ENCODE results near the gene ZBTB7C. TPM values are rescaled to one million over a fixed set of nuclear protein-coding genes. Genes with fewer than 3 reads are reported as not detected.

ZBTB7C gene
- total and polyA plus RNA-seq, 5 donors from 2014 or later: not detected

DNA sequence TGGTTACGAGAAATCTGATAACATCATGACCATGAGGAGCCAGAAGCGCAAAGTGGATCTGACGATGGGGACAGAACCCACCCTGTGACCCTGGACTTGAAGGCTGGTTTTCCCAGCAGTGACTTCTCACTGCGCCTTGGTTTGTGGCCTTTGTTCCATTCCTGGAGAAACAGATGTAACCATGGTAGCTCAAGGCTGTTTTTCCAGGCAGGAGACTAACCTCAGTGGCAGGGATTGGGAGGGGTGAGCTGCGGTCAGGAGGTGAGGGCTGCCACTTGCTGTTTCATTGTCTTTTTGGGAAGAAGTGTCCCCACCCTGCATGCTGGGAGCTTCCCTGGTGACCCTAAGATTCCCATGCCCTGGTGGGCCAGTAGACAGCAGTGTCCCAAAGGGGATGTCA is 362.3 kb downstream of the ZBTB7C start:
- Mint-ChIP-seq H3K27me3 (peaks cover 10% of the 10 kb centered on the region), H3K36me3 (no peaks in the 10 kb centered on the region), H3K27ac (no peak overlapping the region), H3K4me1 (no peaks in the 10 kb centered on the region), H3K9me3 (peaks cover 0 to 7% (median 0%) of the 10 kb centered on the region in 7 donors), H3K4me3 (no peak overlapping the region)
- H3K36me3 ChIP-seq (ENCODE audit: control insufficient read depth, insufficient read depth, low read length): no peaks in the 10 kb centered on the region
- no peak overlapping the region for H3K4me3 ChIP-seq (ENCODE audit: low read depth, low read length)
- ATAC-seq (ENCODE audit: low read depth in 2 of 2) (no peak), DNase-seq (no peak)
- no peak overlapping the region for H3K27ac ChIP-seq (ENCODE audit: insufficient read depth, low read length, poor library complexity, severe bottlenecking)
- H3K27me3 ChIP-seq (ENCODE audit: control insufficient read depth, insufficient read depth, low read length): no peaks in the 10 kb centered on the region
- H3K4me1 ChIP-seq (ENCODE audit: control insufficient read depth, insufficient read depth, low read length, poor library complexity, severe bottlenecking): no peaks in the 10 kb centered on the region
- no peaks in the 10 kb centered on the region for H3K9me3 ChIP-seq (ENCODE audit: control insufficient read depth in 2 of 2, low read length in 2 of 2)

DNA sequence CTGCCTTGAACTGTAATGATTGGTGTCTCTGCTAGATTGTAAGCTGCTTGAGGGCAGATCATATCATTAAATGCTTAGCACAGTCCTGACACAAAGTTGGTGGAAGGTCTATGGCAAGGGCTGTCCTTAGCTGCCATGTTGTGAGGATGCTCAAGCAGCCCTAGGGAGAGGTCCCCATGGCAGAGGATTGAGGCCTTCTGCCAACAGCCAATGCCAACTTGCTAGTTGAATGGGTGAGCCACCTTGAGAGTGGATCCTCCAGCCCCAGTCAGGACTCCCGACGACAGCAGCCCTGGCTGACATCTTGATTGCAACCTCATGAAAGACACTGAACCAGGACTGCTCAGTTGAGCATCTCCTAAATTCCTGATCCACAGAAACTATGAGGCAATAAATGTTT is 363.4 kb downstream of the ZBTB7C start:
- no peaks in the 10 kb centered on the region for H3K36me3 ChIP-seq (ENCODE audit: control insufficient read depth, insufficient read depth, low read length)
- H3K4me3 Mint-ChIP-seq: no peak overlapping the region
- H3K27ac Mint-ChIP-seq: no peak overlapping the region
- H3K9me3 Mint-ChIP-seq: peaks cover 0 to 7% (median 0%) of the 10 kb centered on the region in 7 donors
- ATAC-seq (ENCODE audit: low read depth in 2 of 2): no peak
- H3K4me1 ChIP-seq (ENCODE audit: control insufficient read depth, insufficient read depth, low read length, poor library complexity, severe bottlenecking): no peaks in the 10 kb centered on the region
- peaks cover 11% of the 10 kb centered on the region for H3K27me3 Mint-ChIP-seq
- H3K27ac ChIP-seq (ENCODE audit: insufficient read depth, low read length, poor library complexity, severe bottlenecking): no peak overlapping the region
- H3K27me3 ChIP-seq (ENCODE audit: control insufficient read depth, insufficient read depth, low read length): no peaks in the 10 kb centered on the region
- no peaks in the 10 kb centered on the region for H3K36me3 Mint-ChIP-seq
- H3K9me3 ChIP-seq (ENCODE audit: control insufficient read depth in 2 of 2, low read length in 2 of 2): no peaks in the 10 kb centered on the region
- H3K4me1 Mint-ChIP-seq: no peaks in the 10 kb centered on the region
- DNase-seq: no peak
- no peak overlapping the region for H3K4me3 ChIP-seq (ENCODE audit: low read depth, low read length)

DNA sequence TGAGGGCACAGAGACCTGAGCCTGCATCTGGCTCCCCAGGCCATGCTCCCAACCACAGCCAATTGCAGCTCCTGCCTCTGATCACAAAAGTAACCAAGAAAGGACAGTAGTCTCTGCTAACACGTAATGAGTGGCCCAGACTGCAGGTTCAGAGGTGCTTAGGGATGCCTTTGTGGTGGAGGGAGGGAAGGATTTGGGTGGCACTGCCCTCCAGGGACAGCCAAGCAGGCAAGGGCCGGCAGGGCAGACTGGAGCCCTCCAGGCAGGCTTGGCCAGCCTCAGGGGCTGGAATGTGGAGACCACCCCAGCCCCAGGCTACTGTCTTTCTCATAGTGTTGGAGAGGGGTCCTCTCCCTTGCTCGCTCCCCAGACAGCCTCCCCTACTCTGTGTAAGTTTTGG is 364.2 kb downstream of the ZBTB7C start:
- Histone ChIP-seq H3K4me1 (ENCODE audit: control insufficient read depth, insufficient read depth, low read length, poor library complexity, severe bottlenecking) (no peaks in the 10 kb centered on the region), H3K36me3 (ENCODE audit: control insufficient read depth, insufficient read depth, low read length) (no peaks in the 10 kb centered on the region), H3K27me3 (ENCODE audit: control insufficient read depth, insufficient read depth, low read length) (no peaks in the 10 kb centered on the region), H3K4me3 (ENCODE audit: low read depth, low read length) (no peak overlapping the region), H3K9me3 (ENCODE audit: control insufficient read depth in 2 of 2, low read length in 2 of 2) (no peaks in the 10 kb centered on the region), H3K27ac (ENCODE audit: insufficient read depth, low read length, poor library complexity, severe bottlenecking) (no peak overlapping the region)
- DNase-seq (no peak), ATAC-seq (ENCODE audit: low read depth in 2 of 2) (no peak)
- Mint-ChIP-seq H3K9me3 (peaks cover 0 to 7% (median 0%) of the 10 kb centered on the region in 7 donors), H3K36me3 (no peaks in the 10 kb centered on the region), H3K27ac (no peak overlapping the region), H3K27me3 (peaks cover 11% of the 10 kb centered on the region), H3K4me1 (no peaks in the 10 kb centered on the region), H3K4me3 (no peak overlapping the region)

DNA sequence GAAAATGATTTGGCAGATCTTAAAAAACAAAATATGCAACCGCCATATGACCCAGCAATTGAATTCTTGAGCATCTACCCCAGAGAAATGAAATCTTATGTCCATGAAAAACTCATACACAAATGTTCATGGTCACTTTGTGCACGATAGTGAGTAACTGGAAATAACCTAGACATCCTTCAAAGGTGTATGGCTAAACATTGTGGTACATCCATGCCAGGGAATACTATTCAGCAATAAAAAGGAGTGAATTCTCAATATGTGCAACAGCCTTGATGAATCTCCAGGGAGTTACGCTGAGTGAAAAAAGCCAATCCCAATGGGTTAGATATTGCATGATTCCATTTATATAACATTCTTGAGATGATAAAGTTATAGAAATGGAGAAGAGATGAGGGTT is 366.0 kb downstream of the ZBTB7C start:
- H3K27ac Mint-ChIP-seq: no peak overlapping the region
- ATAC-seq (ENCODE audit: low read depth in 2 of 2) (no peak), DNase-seq (no peak)
- no peaks in the 10 kb centered on the region for H3K36me3 ChIP-seq (ENCODE audit: control insufficient read depth, insufficient read depth, low read length)
- no peaks in the 10 kb centered on the region for H3K4me1 ChIP-seq (ENCODE audit: control insufficient read depth, insufficient read depth, low read length, poor library complexity, severe bottlenecking)
- no peaks in the 10 kb centered on the region for H3K27me3 ChIP-seq (ENCODE audit: control insufficient read depth, insufficient read depth, low read length)
- no peaks in the 10 kb centered on the region for H3K36me3 Mint-ChIP-seq
- peaks cover 7% of the 10 kb centered on the region for H3K27me3 Mint-ChIP-seq
- no peak overlapping the region for H3K27ac ChIP-seq (ENCODE audit: insufficient read depth, low read length, poor library complexity, severe bottlenecking)
- H3K4me3 Mint-ChIP-seq: no peak overlapping the region
- H3K4me1 Mint-ChIP-seq: no peaks in the 10 kb centered on the region
- no peak overlapping the region for H3K4me3 ChIP-seq (ENCODE audit: low read depth, low read length)
- H3K9me3 Mint-ChIP-seq: peaks cover 0 to 7% (median 0%) of the 10 kb centered on the region in 7 donors
- no peaks in the 10 kb centered on the region for H3K9me3 ChIP-seq (ENCODE audit: control insufficient read depth in 2 of 2, low read length in 2 of 2)

DNA sequence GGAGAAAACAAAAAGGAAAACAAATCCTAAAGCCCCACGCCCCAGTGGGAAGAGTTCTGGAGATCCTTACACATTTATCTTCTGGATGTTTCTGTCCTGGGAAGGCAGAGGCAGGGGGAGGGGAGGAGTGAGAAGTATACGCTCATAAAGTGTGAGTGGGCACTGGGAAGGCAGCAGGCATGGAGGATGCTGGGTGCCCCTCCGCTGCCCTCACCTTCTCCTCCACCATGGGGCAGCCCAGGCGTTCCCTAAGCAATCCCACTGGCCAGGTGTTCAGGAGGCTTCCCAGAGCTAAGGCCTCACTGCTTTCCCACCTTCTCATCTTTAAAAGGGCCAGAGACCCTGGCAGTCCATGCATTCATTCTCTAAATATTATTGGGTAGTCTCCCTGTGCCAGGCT is 366.8 kb downstream of the ZBTB7C start:
- H3K4me1 ChIP-seq (ENCODE audit: control insufficient read depth, insufficient read depth, low read length, poor library complexity, severe bottlenecking): no peaks in the 10 kb centered on the region
- H3K9me3 Mint-ChIP-seq: peaks cover 0 to 7% (median 0%) of the 10 kb centered on the region in 7 donors
- no peaks in the 10 kb centered on the region for H3K27me3 ChIP-seq (ENCODE audit: control insufficient read depth, insufficient read depth, low read length)
- H3K36me3 Mint-ChIP-seq: no peaks in the 10 kb centered on the region
- H3K4me3 Mint-ChIP-seq: no peak overlapping the region
- H3K4me3 ChIP-seq (ENCODE audit: low read depth, low read length): no peak overlapping the region
- DNase-seq (no peak), ATAC-seq (ENCODE audit: low read depth in 2 of 2) (no peak)
- H3K9me3 ChIP-seq (ENCODE audit: control insufficient read depth in 2 of 2, low read length in 2 of 2): no peaks in the 10 kb centered on the region
- peaks cover 7% of the 10 kb centered on the region for H3K27me3 Mint-ChIP-seq
- no peaks in the 10 kb centered on the region for H3K4me1 Mint-ChIP-seq
- H3K27ac ChIP-seq (ENCODE audit: insufficient read depth, low read length, poor library complexity, severe bottlenecking): no peak overlapping the region
- H3K36me3 ChIP-seq (ENCODE audit: control insufficient read depth, insufficient read depth, low read length): no peaks in the 10 kb centered on the region
- no peak overlapping the region for H3K27ac Mint-ChIP-seq

DNA sequence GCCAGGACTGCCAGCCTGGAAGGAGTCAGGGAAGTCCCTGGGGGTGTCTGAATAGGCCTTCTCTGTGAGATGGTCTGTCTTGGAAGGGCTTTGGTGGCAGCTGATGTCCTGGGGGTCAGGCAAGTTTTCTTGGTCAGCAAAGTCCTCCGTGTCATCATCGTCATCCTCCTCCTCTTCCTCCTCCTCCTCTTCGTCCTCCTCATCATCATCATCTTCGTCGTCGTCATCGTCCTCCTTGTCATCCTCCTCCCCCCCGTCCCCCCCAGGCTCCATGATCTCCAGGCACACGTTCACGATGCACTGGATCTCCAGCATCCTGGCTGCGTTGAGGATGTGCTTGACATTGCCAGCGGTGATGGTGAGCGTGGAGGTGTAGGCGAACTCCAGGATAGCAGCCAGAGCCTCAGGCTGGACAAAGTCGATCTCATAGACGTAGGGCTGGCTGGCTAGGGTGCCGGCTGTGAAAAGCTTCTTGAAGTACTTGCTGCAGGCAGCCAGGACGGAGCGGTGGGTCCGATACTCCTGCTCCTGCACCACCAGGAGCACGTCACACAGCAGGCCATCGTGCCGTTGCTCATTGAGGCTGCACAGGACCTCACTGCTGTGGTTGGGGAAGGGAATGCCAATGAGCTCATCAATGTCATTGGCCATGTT is 368.6 kb downstream of the ZBTB7C start:
- Histone ChIP-seq H3K27ac (ENCODE audit: insufficient read depth, low read length, poor library complexity, severe bottlenecking) (no peak overlapping the region), H3K36me3 (ENCODE audit: control insufficient read depth, insufficient read depth, low read length) (no peaks in the 10 kb centered on the region), H3K4me3 (ENCODE audit: low read depth, low read length) (no peak overlapping the region), H3K4me1 (ENCODE audit: control insufficient read depth, insufficient read depth, low read length, poor library complexity, severe bottlenecking) (no peaks in the 10 kb centered on the region), H3K9me3 (ENCODE audit: control insufficient read depth in 2 of 2, low read length in 2 of 2) (no peaks in the 10 kb centered on the region), H3K27me3 (ENCODE audit: control insufficient read depth, insufficient read depth, low read length) (no peaks in the 10 kb centered on the region)
- Mint-ChIP-seq H3K27ac (no peak overlapping the region), H3K27me3 (peaks cover 4% of the 10 kb centered on the region), H3K9me3 (peaks cover 0 to 6% (median 0%) of the 10 kb centered on the region in 7 donors), H3K4me1 (no peaks in the 10 kb centered on the region), H3K36me3 (no peaks in the 10 kb centered on the region), H3K4me3 (no peak overlapping the region)
- ATAC-seq (ENCODE audit: low read depth in 2 of 2) (no peak), DNase-seq (no peak)

DNA sequence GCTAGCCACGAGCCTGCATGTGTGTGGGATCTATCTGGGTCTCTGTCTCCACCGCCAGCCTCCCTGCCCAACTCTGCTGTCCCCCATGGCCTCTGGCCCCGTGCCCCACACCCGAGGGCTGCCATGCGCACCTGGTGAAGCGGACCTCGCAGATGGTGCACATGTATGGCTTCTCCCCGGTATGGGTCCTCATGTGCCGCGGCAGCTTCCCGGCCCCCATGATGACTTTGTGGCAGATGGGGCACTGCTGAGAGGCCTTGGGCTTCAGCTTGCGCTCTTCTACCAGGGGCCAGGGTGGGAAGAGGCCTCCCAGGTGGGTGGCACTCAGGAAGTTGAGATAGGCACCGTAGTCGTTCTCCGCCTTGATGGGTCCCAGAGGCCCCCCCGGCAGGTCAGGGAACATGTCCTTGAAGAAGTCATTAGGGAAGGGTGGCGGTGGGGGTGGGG is 369.4 kb downstream of the ZBTB7C start:
- no peak overlapping the region for H3K27ac Mint-ChIP-seq
- Histone ChIP-seq H3K4me3 (ENCODE audit: low read depth, low read length) (no peak overlapping the region), H3K4me1 (ENCODE audit: control insufficient read depth, insufficient read depth, low read length, poor library complexity, severe bottlenecking) (no peaks in the 10 kb centered on the region), H3K36me3 (ENCODE audit: control insufficient read depth, insufficient read depth, low read length) (no peaks in the 10 kb centered on the region), H3K27ac (ENCODE audit: insufficient read depth, low read length, poor library complexity, severe bottlenecking) (no peak overlapping the region), H3K27me3 (ENCODE audit: control insufficient read depth, insufficient read depth, low read length) (no peaks in the 10 kb centered on the region), H3K9me3 (ENCODE audit: control insufficient read depth in 2 of 2, low read length in 2 of 2) (no peaks in the 10 kb centered on the region)
- H3K9me3 Mint-ChIP-seq: peaks cover 0 to 3% (median 0%) of the 10 kb centered on the region in 7 donors
- H3K27me3 Mint-ChIP-seq: peaks cover 4% of the 10 kb centered on the region
- ATAC-seq (ENCODE audit: low read depth in 2 of 2): no peak
- H3K4me3 Mint-ChIP-seq: no peak overlapping the region
- H3K4me1 Mint-ChIP-seq: no peaks in the 10 kb centered on the region
- no peak for DNase-seq
- no peaks in the 10 kb centered on the region for H3K36me3 Mint-ChIP-seq

GRCh38 chr18:48038636-48039035 is 370.5 kb downstream of the ZBTB7C start:
- Histone ChIP-seq H3K27ac (ENCODE audit: insufficient read depth, low read length, poor library complexity, severe bottlenecking) (no peak overlapping the region), H3K27me3 (ENCODE audit: control insufficient read depth, insufficient read depth, low read length) (no peaks in the 10 kb centered on the region), H3K36me3 (ENCODE audit: control insufficient read depth, insufficient read depth, low read length) (no peaks in the 10 kb centered on the region), H3K9me3 (ENCODE audit: control insufficient read depth in 2 of 2, low read length in 2 of 2) (no peaks in the 10 kb centered on the region), H3K4me3 (ENCODE audit: low read depth, low read length) (no peak overlapping the region), H3K4me1 (ENCODE audit: control insufficient read depth, insufficient read depth, low read length, poor library complexity, severe bottlenecking) (no peaks in the 10 kb centered on the region)
- ATAC-seq (ENCODE audit: low read depth in 2 of 2) (no peak), DNase-seq (no peak)
- H3K4me1 Mint-ChIP-seq: no peaks in the 10 kb centered on the region
- H3K36me3 Mint-ChIP-seq: no peaks in the 10 kb centered on the region
- peaks cover 0 to 3% (median 0%) of the 10 kb centered on the region in 7 donors for H3K9me3 Mint-ChIP-seq
- H3K27ac Mint-ChIP-seq: no peak overlapping the region
- H3K4me3 Mint-ChIP-seq: no peak overlapping the region
- H3K27me3 Mint-ChIP-seq: peaks cover 4% of the 10 kb centered on the region

All from CD4-positive, CD25-positive, alpha-beta regulatory T cell (primary cell).